Measurements from ENCODE around the gene PRR18. TPM values are rescaled to one million over a fixed set of nuclear protein-coding genes. Genes with fewer than 3 reads are reported as not detected.

The PRR18 gene
- total and polyA plus RNA-seq, 4 donors = 0.33 to 2.9 (median 0.87) TPM

GRCh38 chr6:166331503-166332415 is 23.6 kb upstream of the PRR18 start:
- Histone ChIP-seq H3K4me3 (no peak overlapping the region), H3K4me1 (ENCODE audit: control insufficient read depth in 5 of 5, insufficient read depth in 5 of 5, low read length in 5 of 5) (peaks cover 0 to 3% (median 0%) of the 10 kb centered on the region in 5 donors), H3K27me3 (ENCODE audit: control insufficient read depth in 3 of 3, insufficient read depth in 3 of 3, low read length in 2 of 3) (no peaks in the 10 kb centered on the region), H3K9me3 (ENCODE audit: control insufficient read depth in 4 of 4, insufficient read depth in 3 of 4, low read length in 3 of 4) (no peaks in the 10 kb centered on the region), H3K27ac (ENCODE audit: low read depth in 1 of 2, low read length in 1 of 2) (no peak overlapping the region), H3K36me3 (ENCODE audit: control insufficient read depth in 4 of 4, insufficient read depth in 4 of 4, low read length in 4 of 4) (peaks cover 0 to 16% (median 6%) of the 10 kb centered on the region in 4 donors), H3K9ac (ENCODE audit: insufficient read depth in 1 of 2, low read length in 2 of 2) (no peak overlapping the region)
- ATAC-seq (ENCODE audit: insufficient read depth, low FRiP score) (no peak), DNase-seq (no peak)
- TF ChIP-seq CTCF (IDR thresholded peaks at IDR 0.05; ENCODE audit: control extremely low read depth, extremely low read depth) = no peak
- 78 to 87% methylated on average over 13 of the region's 13 CpGs for WGBS, 2 donors

GRCh38 chr6:166330612-166331011 is 22.4 kb upstream of the PRR18 start:
- Histone ChIP-seq H3K27me3 (ENCODE audit: control insufficient read depth in 3 of 3, insufficient read depth in 3 of 3, low read length in 2 of 3) (no peaks in the 10 kb centered on the region), H3K4me1 (ENCODE audit: control insufficient read depth in 5 of 5, insufficient read depth in 5 of 5, low read length in 5 of 5) (peaks cover 0 to 3% (median 0%) of the 10 kb centered on the region in 5 donors), H3K9me3 (ENCODE audit: control insufficient read depth in 4 of 4, insufficient read depth in 3 of 4, low read length in 3 of 4) (no peaks in the 10 kb centered on the region), H3K9ac (ENCODE audit: insufficient read depth in 1 of 2, low read length in 2 of 2) (no peak overlapping the region), H3K4me3 (no peak overlapping the region), H3K27ac (ENCODE audit: low read depth in 1 of 2, low read length in 1 of 2) (no peak overlapping the region), H3K36me3 (ENCODE audit: control insufficient read depth in 4 of 4, insufficient read depth in 4 of 4, low read length in 4 of 4) (peaks cover 4 to 16% (median 10%) of the 10 kb centered on the region in 4 donors)
- ATAC-seq (ENCODE audit: insufficient read depth, low FRiP score) = no peak
- DNase-seq = no peak
- 50 to 71% methylated on average over 11 of the region's 11 CpGs for WGBS, 2 donors
- TF ChIP-seq CTCF (IDR thresholded peaks at IDR 0.05; ENCODE audit: control extremely low read depth, extremely low read depth) = no peak

- Histone ChIP-seq H3K9me3 (ENCODE audit: control insufficient read depth in 4 of 4, insufficient read depth in 3 of 4, low read length in 3 of 4) (no peaks in the 10 kb centered on the region), H3K27ac (ENCODE audit: low read depth in 1 of 2, low read length in 1 of 2) (no peak overlapping the region), H3K27me3 (ENCODE audit: control insufficient read depth in 3 of 3, insufficient read depth in 3 of 3, low read length in 2 of 3) (no peaks in the 10 kb centered on the region), H3K36me3 (ENCODE audit: control insufficient read depth in 4 of 4, insufficient read depth in 4 of 4, low read length in 4 of 4) (peaks cover 13 to 24% (median 19%) of the 10 kb centered on the region in 4 donors), H3K4me3 (no peak overlapping the region), H3K4me1 (ENCODE audit: control insufficient read depth in 5 of 5, insufficient read depth in 5 of 5, low read length in 5 of 5) (peaks cover 0 to under 1% (median 0%) of the 10 kb centered on the region in 5 donors), H3K9ac (ENCODE audit: insufficient read depth in 1 of 2, low read length in 2 of 2) (no peak overlapping the region)
- TF ChIP-seq CTCF (IDR thresholded peaks at IDR 0.05; ENCODE audit: control extremely low read depth, extremely low read depth) = no peak
- 92 to 93% methylated on average over 6 of the region's 6 CpGs for WGBS, 2 donors
- ATAC-seq (ENCODE audit: insufficient read depth, low FRiP score) (no peak), DNase-seq (no peak)
These were observed 17.3 kb upstream of the PRR18 start for GRCh38 chr6:166325383-166326042.
